HG02610 (cell line): ENCODE measurements around the gene TRIM24.

Experiments used
- ATAC-seq: cut with Tn5 transposase; IDR thresholded peaks from one replicate; pipeline ENCODE4 v1.9.1; 2021; ENCODE audit warnings: mild to moderate bottlenecking, moderate library complexity; ENCODE audit not compliant: unreplicated experiment

The TRIM24 gene

DNA sequence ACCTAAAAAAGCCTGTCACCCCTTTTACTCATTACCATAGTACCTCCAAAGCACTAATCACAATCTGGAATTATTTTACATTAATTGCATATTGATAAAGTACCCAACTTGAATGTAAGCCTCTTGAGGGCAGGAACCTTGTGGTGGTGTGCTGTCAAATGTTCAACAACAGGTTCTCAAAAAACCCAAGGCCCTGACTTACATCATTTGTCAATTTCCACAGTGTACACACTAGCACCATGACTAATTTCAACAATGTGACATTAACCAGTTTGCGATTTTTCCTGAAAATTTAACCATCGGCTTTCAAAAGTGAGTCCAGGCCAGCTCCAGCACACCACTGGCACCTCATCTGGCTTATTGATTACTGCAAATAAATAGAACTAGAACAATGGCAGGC, 153.6 kb downstream of the TRIM24 start:
- ATAC-seq = no peak

DNA sequence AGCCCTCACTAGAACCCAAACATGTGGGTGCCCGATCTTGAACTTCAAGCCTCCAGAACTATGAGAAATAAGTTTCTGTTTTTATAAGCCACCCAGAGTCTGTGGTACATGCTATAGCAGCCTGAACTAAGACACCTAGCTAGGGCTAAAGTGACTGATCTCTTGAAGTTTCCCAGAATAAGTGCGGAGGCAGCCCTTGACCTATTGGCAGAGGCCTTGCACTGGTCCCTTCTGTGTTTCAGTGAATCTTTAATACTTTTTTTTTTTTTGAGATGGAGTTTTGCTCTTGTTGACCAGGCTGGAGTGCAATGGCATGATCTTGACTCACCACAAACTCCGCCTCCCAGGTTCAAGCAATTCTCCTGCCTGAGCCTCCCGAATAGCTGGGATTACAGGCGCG, 156.0 kb downstream of the TRIM24 start:
- ATAC-seq = no peak

DNA sequence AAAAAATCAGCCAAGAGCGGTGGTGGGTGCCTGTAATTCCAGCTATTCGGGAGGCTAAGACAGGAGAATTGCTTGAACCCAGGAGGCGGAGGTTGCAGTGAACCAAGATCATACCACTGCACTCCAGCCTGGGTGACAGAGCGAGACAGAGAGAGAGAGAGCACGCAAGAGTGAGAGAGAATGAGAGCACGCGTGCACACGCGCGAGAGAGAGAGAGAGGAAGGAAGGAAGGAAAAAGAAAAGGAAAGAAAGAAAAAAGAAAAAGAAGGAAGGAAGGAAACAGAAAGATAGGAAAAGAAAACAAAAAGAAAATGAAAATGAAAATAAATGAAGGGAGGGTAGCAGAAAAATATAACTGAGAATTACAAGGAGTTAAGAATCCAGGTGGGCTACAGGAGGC, 158.4 kb downstream of the TRIM24 start:
- no peak for ATAC-seq

DNA sequence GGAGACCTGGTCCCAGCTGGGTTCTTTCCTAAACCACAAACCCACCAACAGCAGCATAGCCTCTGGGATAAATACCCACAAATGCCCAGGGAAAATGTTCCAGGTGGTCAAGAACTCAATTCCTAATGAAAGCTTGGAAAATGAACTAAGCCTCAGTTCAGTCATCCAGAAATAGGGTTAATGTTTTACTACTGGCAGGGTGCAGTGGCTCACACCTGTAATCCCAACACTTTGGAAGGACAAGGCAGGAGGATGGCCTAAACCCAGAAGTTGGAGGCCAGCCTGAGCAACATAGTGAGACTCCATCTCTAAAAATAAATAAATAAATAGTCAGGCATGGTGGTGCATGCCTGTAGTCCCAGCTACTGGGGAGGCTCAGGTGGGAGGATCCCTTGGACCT, 158.9 kb downstream of the TRIM24 start:
- no peak for ATAC-seq

DNA sequence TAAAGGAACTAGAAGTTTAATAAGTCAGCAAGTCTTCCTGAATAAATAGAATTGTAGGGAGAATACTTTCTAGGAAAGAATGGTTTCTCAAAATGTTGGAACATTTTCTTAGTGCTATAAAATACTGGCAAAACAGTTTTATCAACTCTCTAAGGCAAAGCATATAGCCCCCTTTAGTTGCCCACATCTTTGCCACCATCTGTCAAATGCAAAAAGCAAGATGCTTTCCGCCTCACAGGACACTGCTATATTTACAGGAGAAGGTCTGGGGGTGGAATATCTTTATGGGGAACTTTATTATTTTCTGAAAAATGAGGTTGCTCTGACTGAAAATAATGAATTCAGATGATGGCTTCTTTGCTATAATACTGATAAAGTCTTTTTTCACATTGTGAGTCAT, 162.8 kb downstream of the TRIM24 start:
- no peak for ATAC-seq

- ATAC-seq = peak; percentile 67
Observed at GRCh38 chr7:138625084-138625848, 165.2 kb downstream of the TRIM24 start.

DNA sequence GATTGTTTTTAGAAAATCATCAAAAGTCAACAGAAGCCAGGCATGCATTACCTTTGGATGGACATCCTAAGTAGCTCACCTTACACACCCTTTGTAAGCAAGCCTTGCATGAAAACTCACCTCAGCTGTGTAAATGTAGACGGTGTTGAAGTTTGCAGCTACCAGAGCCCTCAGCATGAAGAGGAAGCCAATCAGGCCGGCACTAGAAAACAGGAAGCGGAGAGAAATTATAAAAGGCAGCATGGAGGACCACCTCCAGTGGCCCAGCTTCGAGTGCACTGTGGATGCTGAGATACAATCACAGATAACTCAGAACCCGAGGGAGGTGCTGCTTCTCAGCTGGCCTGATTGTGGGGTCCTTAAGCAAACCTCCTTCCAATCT, 165.8 kb downstream of the TRIM24 start:
- ATAC-seq = peak; percentile 32

- no peak for ATAC-seq
Observed at GRCh38 chr7:138626846-138627245, 166.8 kb downstream of the TRIM24 start.

DNA sequence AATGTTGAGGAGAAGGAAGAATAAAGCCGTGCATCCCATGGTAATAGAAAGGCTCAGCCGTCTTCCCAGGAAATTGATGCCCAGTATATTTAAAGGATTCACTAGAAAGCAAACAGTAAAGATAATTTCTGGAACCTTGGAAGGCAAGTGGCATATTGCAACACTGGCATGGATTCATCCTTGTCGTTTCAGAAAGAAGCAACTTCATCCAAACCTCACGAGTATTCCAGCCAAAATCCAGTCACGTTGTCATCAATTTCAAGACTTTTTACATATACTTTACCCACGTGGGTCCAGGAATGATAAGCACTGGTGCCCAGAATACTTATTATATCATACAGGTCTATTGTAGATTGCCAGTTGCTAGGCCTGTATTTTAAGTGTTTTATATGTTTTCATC, 167.3 kb downstream of the TRIM24 start:
- ATAC-seq = no peak

- ATAC-seq = no peak
Observed at GRCh38 chr7:138630059-138630610, 170.1 kb downstream of the TRIM24 start.

GRCh38 chr7:138632384-138632783, 172.3 kb downstream of the TRIM24 start:
- no peak for ATAC-seq

DNA sequence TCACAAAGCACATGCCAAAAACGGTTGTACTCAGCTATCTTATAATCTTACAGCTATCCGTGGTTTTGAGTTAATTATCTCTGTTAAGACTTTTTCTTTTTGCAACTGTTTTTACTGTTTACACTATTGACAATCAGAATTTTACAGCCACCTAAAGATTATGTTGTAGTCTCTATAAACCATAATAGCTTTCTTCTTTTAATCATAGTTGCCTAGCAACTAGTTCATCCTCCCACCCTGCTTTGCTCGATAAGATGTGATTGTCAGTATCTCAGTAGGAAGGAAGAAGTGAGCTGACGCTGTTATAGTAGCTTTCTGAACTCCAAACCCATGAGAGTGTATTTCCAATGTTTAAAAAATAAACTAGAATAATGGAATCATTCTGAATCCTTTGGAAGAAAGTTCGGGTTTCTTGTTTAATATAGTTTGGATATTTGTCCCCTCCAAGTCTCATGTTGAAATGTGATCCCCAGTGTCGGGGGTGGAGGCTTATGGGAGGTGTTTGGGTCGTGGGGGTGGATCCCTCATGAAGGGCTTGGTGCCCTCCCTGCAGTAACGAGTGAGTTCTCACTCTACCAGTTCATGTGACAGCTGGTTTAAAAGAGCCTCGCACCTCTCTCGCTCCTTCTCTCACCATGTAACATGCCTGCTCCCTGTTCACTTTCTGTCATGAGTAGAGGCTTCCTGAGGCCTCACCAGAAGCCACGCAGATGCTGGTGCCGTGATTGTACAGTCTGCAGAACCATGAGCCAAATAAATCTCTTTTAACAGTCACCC, 173.0 kb downstream of the TRIM24 start:
- ATAC-seq = no peak
